Esophagus muscularis mucosa (tissue), 4 donors: ENCODE measurements around the gene BPIFB2.

ENCODE experiments used
- CTCF ChIP-seq, 3 experiments: fragments of 200-600 bp in 2 of 3; fragments of 450-650 bp in 1 of 3; sonication (generic) in 2 of 3; IDR thresholded peaks; one replicate each; pipeline ENCODE4 v1.5.1; 2017 to 2019; ENCODE audit warnings: antibody characterized with exemption in 3 of 3, mild to moderate bottlenecking in 2 of 3, moderate library complexity in 1 of 3
- EP300 ChIP-seq: sonication (generic); formaldehyde crosslinking; IDR thresholded peaks from one replicate; pipeline ENCODE4 v1.6.1; 2017; ENCODE audit warnings: antibody characterized with exemption
- POLR2A ChIP-seq: fragments of 450-650 bp; IDR thresholded peaks from one replicate; pipeline ENCODE4 v1.6.1; 2017; ENCODE audit warnings: antibody characterized with exemption, moderate library complexity, mild to moderate bottlenecking, low read depth

- TF ChIP-seq CTCF (IDR thresholded peaks at IDR 0.05) (no peak), EP300 (no peak), POLR2A (no peak)
Measured at GRCh38 chr20:33042430-33042829, 34.9 kb downstream of the BPIFB2 start.
